MM.1S (cell line): Measurements from ENCODE around the gene TP53BP2.

Source experiments
- DNase-seq: peaks from one replicate; pipeline ENCODE4 v3.0.0-alpha.2; 2015
- H2AFZ ChIP-seq: fragments of 300-600 bp; sonication (generic); 2 replicates; pipeline ENCODE4 v1.6.0; 2016; ENCODE audit warnings: antibody characterized with exemption, low read length
- H3F3A ChIP-seq: fragments of 300-600 bp; sonication (generic); 2 replicates; pipeline ENCODE4 v1.6.1; 2016; ENCODE audit warnings: mild to moderate bottlenecking, antibody characterized with exemption, low read length, moderate library complexity, mixed read lengths; ENCODE audit not compliant: insufficient read depth
- H3K27ac ChIP-seq: fragments of 300-600 bp; sonication (generic); 2 replicates; pipeline ENCODE4 v1.5.1; 2016; ENCODE audit warnings: mild to moderate bottlenecking, low read length
- H3K27me3 ChIP-seq: fragments of 300-600 bp; sonication (generic); replicated peaks from 2 replicates; pipeline ENCODE4 v1.6.0; 2016; ENCODE audit warnings: low read length; ENCODE audit not compliant: insufficient read depth
- H3K36me3 ChIP-seq: fragments of 300-600 bp; sonication (generic); replicated peaks from 2 replicates; pipeline ENCODE4 v1.6.1; 2016; ENCODE audit warnings: mild to moderate bottlenecking, low read length, mixed read lengths; ENCODE audit not compliant: insufficient read depth
- H3K4me1 ChIP-seq: fragments of 300-600 bp; sonication (generic); 2 replicates; pipeline ENCODE4 v1.6.1; 2016; ENCODE audit warnings: low read length, mixed read lengths
- H3K4me2 ChIP-seq: fragments of 300-600 bp; sonication (generic); 2 replicates; pipeline ENCODE4 v1.6.0; 2016; ENCODE audit warnings: low read depth, low read length
- H3K4me3 ChIP-seq: fragments of 300-600 bp; sonication (generic); 2 replicates; pipeline ENCODE4 v1.5.1; 2016; ENCODE audit warnings: low read length, mixed read lengths
- H3K79me2 ChIP-seq: fragments of 300-600 bp; sonication (generic); 2 replicates; pipeline ENCODE4 v1.6.1; 2016; ENCODE audit warnings: mixed run types, low read length, mixed read lengths
- H3K9ac ChIP-seq: fragments of 300-600 bp; sonication (generic); 2 replicates; pipeline ENCODE4 v1.6.1; 2016; ENCODE audit warnings: low read length, mixed read lengths
- H3K9me2 ChIP-seq: fragments of 300-600 bp; sonication (generic); replicated peaks from 2 replicates; pipeline ENCODE4 v1.6.1; 2016; ENCODE audit warnings: mild to moderate bottlenecking, low read length, mixed read lengths; ENCODE audit not compliant: insufficient read depth
- H3K9me3 ChIP-seq: fragments of 300-600 bp; sonication (generic); replicated peaks from 2 replicates; pipeline ENCODE4 v1.6.1; 2016; ENCODE audit warnings: mild to moderate bottlenecking, low read length, mixed read lengths; ENCODE audit not compliant: insufficient read depth
- H4K20me1 ChIP-seq: fragments of 300-600 bp; sonication (generic); 2 replicates; pipeline ENCODE4 v1.6.1; 2016; ENCODE audit warnings: mild to moderate bottlenecking, low read length, moderate library complexity, mixed read lengths; ENCODE audit not compliant: insufficient read depth
- EZH2 ChIP-seq: fragments of 300-600 bp; sonication (generic); optimal IDR thresholded peaks from 2 replicates; pipeline ENCODE3; 2017; ENCODE audit warnings: low read depth, mild to moderate bottlenecking, antibody characterized with exemption, low read length, mixed read lengths
- EZH2phosphoT487 ChIP-seq: fragments of 300-600 bp; sonication (generic); IDR thresholded peaks from 2 replicates; pipeline ENCODE4 v1.6.1; 2018; ENCODE audit warnings: antibody characterized with exemption, low read length
- TF ChIP-seq, protein P1 (sequence below): fragments of 300-600 bp; sonication (generic); IDR thresholded peaks from 2 replicates; pipeline ENCODE4 v1.5.1; 2016; ENCODE audit warnings: antibody characterized with exemption, low read length, mixed read lengths

TP53BP2 gene

DNA sequence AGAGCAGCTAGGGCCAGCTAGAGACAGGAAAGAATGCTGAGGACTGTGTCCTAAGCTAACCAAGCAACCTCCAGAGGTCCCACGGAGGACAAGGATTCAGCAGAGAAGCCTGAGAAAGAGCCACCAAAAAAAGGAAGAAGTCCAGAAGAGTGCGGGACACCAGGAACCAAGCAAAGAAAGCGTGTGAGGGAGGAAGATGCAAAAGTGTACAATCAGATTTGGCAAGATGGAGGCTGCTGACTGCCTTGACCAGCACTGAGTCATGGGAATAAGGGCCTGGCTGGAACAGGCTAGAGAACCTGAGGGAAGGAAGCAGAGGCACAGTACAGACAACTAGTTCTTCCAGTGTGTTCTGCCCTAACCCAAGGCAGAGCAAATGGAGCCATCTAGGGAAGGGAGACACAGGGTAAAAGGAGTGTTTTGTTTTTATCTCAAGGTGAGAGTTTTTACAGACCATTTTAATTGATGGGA lies 18.5 kb downstream of the TP53BP2 start:
- H3K9me3 ChIP-seq: no peaks in the 10 kb centered on the region
- TF ChIP-seq, protein P1, sequence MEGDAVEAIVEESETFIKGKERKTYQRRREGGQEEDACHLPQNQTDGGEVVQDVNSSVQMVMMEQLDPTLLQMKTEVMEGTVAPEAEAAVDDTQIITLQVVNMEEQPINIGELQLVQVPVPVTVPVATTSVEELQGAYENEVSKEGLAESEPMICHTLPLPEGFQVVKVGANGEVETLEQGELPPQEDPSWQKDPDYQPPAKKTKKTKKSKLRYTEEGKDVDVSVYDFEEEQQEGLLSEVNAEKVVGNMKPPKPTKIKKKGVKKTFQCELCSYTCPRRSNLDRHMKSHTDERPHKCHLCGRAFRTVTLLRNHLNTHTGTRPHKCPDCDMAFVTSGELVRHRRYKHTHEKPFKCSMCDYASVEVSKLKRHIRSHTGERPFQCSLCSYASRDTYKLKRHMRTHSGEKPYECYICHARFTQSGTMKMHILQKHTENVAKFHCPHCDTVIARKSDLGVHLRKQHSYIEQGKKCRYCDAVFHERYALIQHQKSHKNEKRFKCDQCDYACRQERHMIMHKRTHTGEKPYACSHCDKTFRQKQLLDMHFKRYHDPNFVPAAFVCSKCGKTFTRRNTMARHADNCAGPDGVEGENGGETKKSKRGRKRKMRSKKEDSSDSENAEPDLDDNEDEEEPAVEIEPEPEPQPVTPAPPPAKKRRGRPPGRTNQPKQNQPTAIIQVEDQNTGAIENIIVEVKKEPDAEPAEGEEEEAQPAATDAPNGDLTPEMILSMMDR: no peak
- TF ChIP-seq EZH2: no peak
- TF ChIP-seq EZH2phosphoT487: no peak
- 0 out of 2 replicates have a peak, but pooled peaks cover 6% of the 10 kb centered on the region for H3K4me1 ChIP-seq
- H3K4me3 ChIP-seq: no peak overlapping the region
- 0 out of 2 replicates have a peak, but pooled peaks cover 3% of the 10 kb centered on the region for H4K20me1 ChIP-seq
- H3F3A ChIP-seq: no peaks in the 10 kb centered on the region
- H3K27ac ChIP-seq: no peak overlapping the region
- H3K27me3 ChIP-seq: no peaks in the 10 kb centered on the region
- H3K36me3 ChIP-seq: no peaks in the 10 kb centered on the region
- H3K79me2 ChIP-seq: peaks cover 81% of the 10 kb centered on the region
- H3K9ac ChIP-seq: no peak overlapping the region
- H3K9me2 ChIP-seq: no peaks in the 10 kb centered on the region
- H2AFZ ChIP-seq: no peak overlapping the region
- no peak for DNase-seq
- no peak overlapping the region for H3K4me2 ChIP-seq

DNA sequence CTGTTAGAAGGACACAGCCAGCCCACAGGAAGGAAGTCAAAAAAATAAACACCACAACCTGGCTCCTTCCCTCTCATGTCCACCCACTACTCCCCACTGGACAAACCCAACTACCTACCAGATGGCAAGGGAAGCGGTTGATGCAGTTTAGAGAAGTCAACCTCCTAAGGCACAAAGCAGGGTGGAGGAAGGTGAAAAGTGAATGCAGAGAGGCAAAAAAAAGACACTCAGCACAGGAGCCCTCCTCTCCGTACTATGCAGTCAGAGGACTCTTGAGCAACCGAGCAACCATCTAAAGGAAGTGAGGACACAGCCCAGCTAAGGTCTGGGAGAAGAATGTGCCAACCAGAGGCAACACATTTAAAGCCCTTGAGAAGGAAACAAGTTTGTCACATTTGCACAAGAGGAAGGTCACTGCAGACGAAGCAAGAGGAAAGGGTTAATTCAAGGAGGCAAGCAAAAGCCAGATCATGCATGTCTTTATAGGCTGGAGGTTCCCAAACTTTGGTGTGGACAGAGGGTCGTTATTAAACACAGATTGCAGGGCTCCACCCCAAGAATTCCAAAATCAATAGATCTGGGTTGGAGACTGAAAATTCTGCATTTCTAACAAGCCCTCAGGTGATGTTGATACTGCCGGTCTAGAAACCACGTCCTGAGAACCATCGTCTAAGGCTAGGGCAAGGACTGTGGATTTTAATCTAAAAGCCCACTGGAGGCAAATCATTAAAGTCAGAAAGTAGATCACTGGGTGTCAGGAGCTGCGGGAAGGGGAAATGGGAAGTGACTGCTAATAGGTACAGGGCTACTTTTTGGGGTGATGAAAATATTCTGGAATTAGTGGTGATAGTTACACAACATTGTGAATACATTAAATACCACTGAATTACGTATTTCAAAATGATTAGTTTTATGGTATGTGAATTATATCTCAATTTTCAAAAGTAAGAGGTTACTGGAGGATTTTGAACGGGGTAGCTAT lies 19.7 kb downstream of the TP53BP2 start:
- no peaks in the 10 kb centered on the region for H3F3A ChIP-seq
- no peaks in the 10 kb centered on the region for H3K27me3 ChIP-seq
- TF ChIP-seq EZH2phosphoT487: no peak
- TF ChIP-seq EZH2: no peak
- TF ChIP-seq, protein P1: no peak
- H2AFZ ChIP-seq: no peak overlapping the region
- H3K9me3 ChIP-seq: no peaks in the 10 kb centered on the region
- H3K9me2 ChIP-seq: no peaks in the 10 kb centered on the region
- H3K79me2 ChIP-seq: peaks cover 77% of the 10 kb centered on the region
- no peak overlapping the region for H3K27ac ChIP-seq
- H4K20me1 ChIP-seq: 0 out of 2 replicates have a peak, but pooled peaks cover 3% of the 10 kb centered on the region
- no peak for DNase-seq
- H3K4me2 ChIP-seq: no peak overlapping the region
- H3K9ac ChIP-seq: no peak overlapping the region
- no peaks in the 10 kb centered on the region for H3K36me3 ChIP-seq
- H3K4me3 ChIP-seq: no peak overlapping the region
- H3K4me1 ChIP-seq: 0 out of 2 replicates have a peak, but pooled peaks cover 6% of the 10 kb centered on the region

DNA sequence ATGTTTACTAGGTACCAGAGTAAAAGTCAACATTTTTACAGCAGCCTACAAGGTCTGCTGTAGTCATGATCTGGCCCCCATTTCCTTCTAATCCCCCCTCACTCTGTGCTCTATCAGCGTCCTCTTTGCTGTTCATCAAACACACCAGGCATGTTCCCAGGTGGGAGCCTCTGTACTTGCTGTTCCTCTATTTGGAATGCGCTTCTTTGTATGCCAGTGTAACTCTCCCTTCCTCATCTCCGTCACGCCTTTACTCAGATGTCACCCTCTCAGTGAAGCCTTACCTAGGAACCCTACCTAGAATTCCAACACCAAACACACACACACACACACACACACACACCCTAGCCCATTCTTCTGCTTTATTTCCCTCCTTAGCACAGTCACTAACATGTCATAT lies 21.0 kb downstream of the TP53BP2 start:
- no peak overlapping the region for H3K9ac ChIP-seq
- H3K9me2 ChIP-seq: no peaks in the 10 kb centered on the region
- H3F3A ChIP-seq: no peaks in the 10 kb centered on the region
- no peaks in the 10 kb centered on the region for H3K27me3 ChIP-seq
- H3K27ac ChIP-seq: no peak overlapping the region
- no peaks in the 10 kb centered on the region for H3K9me3 ChIP-seq
- DNase-seq: no peak
- no peak overlapping the region for H3K4me2 ChIP-seq
- H3K79me2 ChIP-seq: peaks cover 68% of the 10 kb centered on the region
- H4K20me1 ChIP-seq: 0 out of 2 replicates have a peak, but pooled peaks cover 3% of the 10 kb centered on the region
- 0 out of 2 replicates have a peak, but pooled peaks cover 6% of the 10 kb centered on the region for H3K4me1 ChIP-seq
- TF ChIP-seq EZH2: no peak
- TF ChIP-seq, protein P1: no peak
- no peak for TF ChIP-seq EZH2phosphoT487
- H3K4me3 ChIP-seq: no peak overlapping the region
- H2AFZ ChIP-seq: no peak overlapping the region
- no peaks in the 10 kb centered on the region for H3K36me3 ChIP-seq
